Sigmoid colon (tissue), 7 donors: ENCODE measurements around the gene GPLD1. TPM values are rescaled to one million over a fixed set of nuclear protein-coding genes. Genes with fewer than 3 reads are reported as not detected.

Experiments used
- DNase-seq: peaks from one replicate; pipeline ENCODE4 v3.0.0-alpha.2; 2019
- H3K27ac ChIP-seq, 4 donors: fragments of 200-600 bp; sonication (generic); one replicate each; pipeline ENCODE4 v1.5.1; 2016 to 2019; ENCODE audit warnings: mild to moderate bottlenecking in 1 of 4
- H3K27me3 ChIP-seq, 3 donors: fragments of 200-600 bp; sonication (generic); one replicate each; pipeline ENCODE4 v1.5.1; 2019; ENCODE audit warnings: mild to moderate bottlenecking in 1 of 3
- H3K36me3 ChIP-seq, 4 donors: fragments of 200-600 bp; sonication (generic); one replicate each; pipeline ENCODE4 v1.5.1; 2016 to 2019
- H3K4me1 ChIP-seq, 4 donors: fragments of 200-600 bp; sonication (generic); one replicate each; pipeline ENCODE4 v1.5.1; 2017 to 2019
- H3K4me3 ChIP-seq, 4 donors: fragments of 200-600 bp; sonication (generic); one replicate each; pipeline ENCODE4 v1.5.1; 2017 to 2019; ENCODE audit warnings: mild to moderate bottlenecking in 2 of 4, moderate library complexity in 1 of 4
- H3K9me3 ChIP-seq, 4 donors: fragments of 200-600 bp in 3 of 4; sonication (generic) in 3 of 4; one replicate each; pipeline versions ENCODE4 v1.5.1 to v1.6.1; 2013 to 2019
- CTCF ChIP-seq, 4 experiments: fragments of 450-650 bp in 3 of 4; fragments of 200-600 bp in 1 of 4; IDR thresholded peaks; one replicate each; pipeline ENCODE4 v1.5.1; 2016 to 2019; ENCODE audit warnings: antibody characterized with exemption in 4 of 4, mild to moderate bottlenecking in 3 of 4, moderate library complexity in 2 of 4
- EP300 ChIP-seq, 4 donors: sonication (generic); formaldehyde crosslinking; IDR thresholded peaks; one replicate each; pipeline ENCODE4 v1.6.1; 2017; ENCODE audit warnings: antibody characterized with exemption in 4 of 4
- POLR2A ChIP-seq, 2 donors: fragments of 450-650 bp; IDR thresholded peaks; one replicate each; pipeline ENCODE4 v1.6.1; 2016; ENCODE audit warnings: antibody characterized with exemption in 2 of 2, mild to moderate bottlenecking in 2 of 2, moderate library complexity in 2 of 2
- POLR2AphosphoS5 ChIP-seq, 4 donors: sonication (generic); formaldehyde crosslinking; IDR thresholded peaks; one replicate each; pipeline ENCODE4 v1.6.1; 2017; ENCODE audit warnings: antibody characterized with exemption in 4 of 4
- WGBS, 2 donors: extraction: QIAGEN DNeasy Blood & Tissue Kit; methylation state at CpG; one replicate each; pipeline ENCODE4 v1.1.7; 2013; 5-methylcytosine and 5-hydroxymethylcytosine counted together
- intact Hi-C: fragments of 100-400 bp; cut with DNase I; formaldehyde crosslinking; loops from one replicate; pipeline ENCODE4 v1.15.1; 2023
- polyA plus RNA-seq, 3 donors: library from polyadenylated mRNA; stranded (reverse); fragments of 200-250 nt; gene quantifications; one replicate each; pipeline ENCODE4 v1.2.3, GENCODE V29; 2013
- total RNA-seq, 4 donors: library from RNA; depleted of rRNA; stranded (reverse); fragments of >200 nt; gene quantifications; one replicate each; pipeline ENCODE4 v1.1.0, GENCODE V29; 2016
- donor health status: healthy with polysubstance abuse.
- donor health status: Bipolar disorder and iron deficiency.
- donor health status: healthy.

Gene GPLD1
- total and polyA plus RNA-seq, 7 donors = 0.52 to 7.2 (median 4.9) TPM; not detected in 1

GRCh38 chr6:24396824-24397223 lies 92.6 kb downstream of the GPLD1 start:
- intact Hi-C loops = no loop called here
- no peak overlapping the region for H3K27ac ChIP-seq
- H3K4me1 ChIP-seq = no peaks in the 10 kb centered on the region
- TF ChIP-seq EP300 (IDR thresholded peaks at IDR 0.05) (no peak), CTCF (IDR thresholded peaks at IDR 0.05) (no peak), POLR2A (IDR thresholded peaks at IDR 0.05) (no peak), POLR2AphosphoS5 (IDR thresholded peaks at IDR 0.05) (no peak)
- WGBS, 2 donors = 90 to 95% methylated on average over 1 of the region's 1 CpG
- H3K4me3 ChIP-seq = no peak overlapping the region
- no peak for DNase-seq
- H3K9me3 ChIP-seq = peaks cover 0 to 6% (median 0%) of the 10 kb centered on the region in 4 donors
- no peaks in the 10 kb centered on the region for H3K36me3 ChIP-seq
- H3K27me3 ChIP-seq = peaks cover 0 to 21% (median 4%) of the 10 kb centered on the region in 3 donors

GRCh38 chr6:24394780-24395437 lies 94.5 kb downstream of the GPLD1 start:
- peaks cover 0 to 6% (median 0%) of the 10 kb centered on the region in 4 donors for H3K9me3 ChIP-seq
- no peaks in the 10 kb centered on the region for H3K4me1 ChIP-seq
- no peaks in the 10 kb centered on the region for H3K36me3 ChIP-seq
- H3K27me3 ChIP-seq = peaks cover 0 to 21% (median 4%) of the 10 kb centered on the region in 3 donors
- intact Hi-C loops = no loop called here
- H3K4me3 ChIP-seq = no peak overlapping the region
- TF ChIP-seq EP300 (IDR thresholded peaks at IDR 0.05) = no peak
- TF ChIP-seq POLR2A (IDR thresholded peaks at IDR 0.05) = no peak
- TF ChIP-seq POLR2AphosphoS5 (IDR thresholded peaks at IDR 0.05) = no peak
- no peak for TF ChIP-seq CTCF (IDR thresholded peaks at IDR 0.05)
- 84 to 88% methylated on average over 4 of the region's 4 CpGs for WGBS, 2 donors
- no peak for DNase-seq
- H3K27ac ChIP-seq = no peak overlapping the region

GRCh38 chr6:24394061-24394779 lies 95.2 kb downstream of the GPLD1 start:
- H3K4me1 ChIP-seq = no peaks in the 10 kb centered on the region
- peaks cover 0 to 6% (median 0%) of the 10 kb centered on the region in 4 donors for H3K9me3 ChIP-seq
- no peak overlapping the region for H3K4me3 ChIP-seq
- H3K27me3 ChIP-seq = peaks cover 0 to 21% (median 4%) of the 10 kb centered on the region in 3 donors
- intact Hi-C loops = no loop called here
- no peak for DNase-seq
- TF ChIP-seq EP300 (IDR thresholded peaks at IDR 0.05) (no peak), CTCF (IDR thresholded peaks at IDR 0.05) (no peak), POLR2A (IDR thresholded peaks at IDR 0.05) (no peak), POLR2AphosphoS5 (IDR thresholded peaks at IDR 0.05) (no peak)
- WGBS, 2 donors = 93 to 97% methylated on average over 2 of the region's 2 CpGs
- H3K36me3 ChIP-seq = no peaks in the 10 kb centered on the region
- no peak overlapping the region for H3K27ac ChIP-seq

GRCh38 chr6:24391756-24392405 lies 97.5 kb downstream of the GPLD1 start:
- 69 to 85% methylated on average over 2 of the region's 2 CpGs for WGBS, 2 donors
- intact Hi-C loops = no loop called here

More at GRCh38 chr6:24391756-24392405, 97.5 kb downstream of the GPLD1 start:
- DNase-seq = no peak
- Histone ChIP-seq H3K4me1 (no peaks in the 10 kb centered on the region), H3K9me3 (peaks cover 0 to 6% (median 0%) of the 10 kb centered on the region in 4 donors), H3K27ac (no peak overlapping the region), H3K4me3 (no peak overlapping the region), H3K27me3 (peaks cover 0 to 12% (median 4%) of the 10 kb centered on the region in 3 donors), H3K36me3 (no peaks in the 10 kb centered on the region)
- no peak for TF ChIP-seq CTCF (IDR thresholded peaks at IDR 0.05)
- no peak for TF ChIP-seq POLR2AphosphoS5 (IDR thresholded peaks at IDR 0.05)
- TF ChIP-seq POLR2A (IDR thresholded peaks at IDR 0.05) = no peak
- TF ChIP-seq EP300 (IDR thresholded peaks at IDR 0.05) = no peak
